AG09309 (cell line): ENCODE data around the gene MAGED4.

Experiments used
- DNase-seq: peaks from one replicate; pipeline ENCODE4 v3.0.0-alpha.2; 2010; ENCODE audit warnings: low read depth
- H3K4me3 ChIP-seq: 2 replicates; pipeline ENCODE4 v1.5.1; 2011; ENCODE audit warnings: mild to moderate bottlenecking, low read depth, low read length, moderate library complexity; ENCODE audit not compliant: control insufficient read depth
- TF ChIP-seq, protein P1 (sequence below): IDR thresholded peaks from 2 replicates; pipeline ENCODE4 v1.5.1; 2011; ENCODE audit warnings: mild to moderate bottlenecking, low read depth, low read length, inconsistent platforms; ENCODE audit not compliant: insufficient read depth, control insufficient read depth; ENCODE audit errors: missing control alignments

MAGED4 gene

DNA sequence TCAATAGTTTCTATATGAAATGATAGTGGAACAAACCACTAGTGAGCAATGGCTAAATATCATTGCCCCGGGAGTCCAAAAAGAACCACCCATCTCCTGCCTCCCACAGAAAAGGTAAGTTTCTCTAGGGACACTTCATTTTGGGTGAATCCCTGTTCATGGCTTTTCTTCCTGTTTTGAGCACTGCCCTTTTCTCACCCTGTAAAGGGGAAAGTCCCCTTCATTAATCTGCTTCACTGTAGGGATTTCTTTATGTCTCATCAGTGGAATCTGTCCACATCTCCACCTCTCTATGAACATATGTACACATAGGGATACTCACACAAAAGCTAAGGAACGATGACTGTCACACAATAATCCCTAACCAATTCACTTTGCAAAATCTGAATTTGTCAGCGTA is 28.6 kb downstream of the MAGED4 start:
- DNase-seq, result no peak
- TF ChIP-seq, protein P1, sequence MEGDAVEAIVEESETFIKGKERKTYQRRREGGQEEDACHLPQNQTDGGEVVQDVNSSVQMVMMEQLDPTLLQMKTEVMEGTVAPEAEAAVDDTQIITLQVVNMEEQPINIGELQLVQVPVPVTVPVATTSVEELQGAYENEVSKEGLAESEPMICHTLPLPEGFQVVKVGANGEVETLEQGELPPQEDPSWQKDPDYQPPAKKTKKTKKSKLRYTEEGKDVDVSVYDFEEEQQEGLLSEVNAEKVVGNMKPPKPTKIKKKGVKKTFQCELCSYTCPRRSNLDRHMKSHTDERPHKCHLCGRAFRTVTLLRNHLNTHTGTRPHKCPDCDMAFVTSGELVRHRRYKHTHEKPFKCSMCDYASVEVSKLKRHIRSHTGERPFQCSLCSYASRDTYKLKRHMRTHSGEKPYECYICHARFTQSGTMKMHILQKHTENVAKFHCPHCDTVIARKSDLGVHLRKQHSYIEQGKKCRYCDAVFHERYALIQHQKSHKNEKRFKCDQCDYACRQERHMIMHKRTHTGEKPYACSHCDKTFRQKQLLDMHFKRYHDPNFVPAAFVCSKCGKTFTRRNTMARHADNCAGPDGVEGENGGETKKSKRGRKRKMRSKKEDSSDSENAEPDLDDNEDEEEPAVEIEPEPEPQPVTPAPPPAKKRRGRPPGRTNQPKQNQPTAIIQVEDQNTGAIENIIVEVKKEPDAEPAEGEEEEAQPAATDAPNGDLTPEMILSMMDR, result no peak
- no peak overlapping the region for H3K4me3 ChIP-seq

GRCh38 chrX:52216541-52216940 is 31.9 kb downstream of the MAGED4 start:
- no peak overlapping the region for H3K4me3 ChIP-seq
- no peak for DNase-seq
- TF ChIP-seq, protein P1, result no peak

DNA sequence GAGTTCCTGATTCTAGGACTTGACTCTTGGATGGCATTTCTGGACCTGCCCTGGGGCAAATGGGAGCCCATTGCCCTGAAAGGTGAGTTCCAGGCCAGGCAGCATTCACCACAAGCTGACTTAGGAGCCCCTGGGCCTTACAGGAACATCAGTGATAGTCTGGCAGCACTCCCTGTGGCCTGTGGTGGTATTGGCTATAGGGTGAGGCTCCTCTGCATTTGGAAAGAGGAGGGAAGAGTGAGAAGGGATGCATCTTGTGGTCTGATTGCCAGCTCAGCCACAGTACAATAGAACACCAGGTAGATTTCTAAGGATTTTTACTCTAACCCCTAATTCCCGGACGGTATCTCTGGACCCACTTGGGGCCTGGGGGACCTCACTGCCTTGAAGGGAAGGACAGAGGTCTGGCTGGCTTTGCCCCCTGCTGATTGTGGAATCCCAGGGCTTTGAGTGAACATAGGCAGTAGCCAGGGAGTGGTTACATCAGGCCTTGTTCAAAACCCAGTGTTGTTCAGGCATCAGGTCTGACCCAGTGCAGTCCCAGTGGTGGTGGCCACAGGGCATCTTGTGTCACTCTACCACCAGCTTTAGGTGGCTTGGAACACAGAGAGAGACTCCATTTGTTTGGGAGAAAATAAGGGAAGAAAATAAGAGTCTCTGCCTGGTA is 32.9 kb downstream of the MAGED4 start:
- TF ChIP-seq, protein P1, result peak; percentile 13
- DNase-seq, result no peak
- no peak overlapping the region for H3K4me3 ChIP-seq

- H3K4me3 ChIP-seq, result no peak overlapping the region
- DNase-seq, result no peak
- TF ChIP-seq, protein P1, result no peak
Measured at GRCh38 chrX:52220936-52221335, 36.2 kb downstream of the MAGED4 start.
